K562 (cell line): ENCODE measurements around the gene TXLNA. TPM values are rescaled to one million over a fixed set of nuclear protein-coding genes. Genes with fewer than 3 reads are reported as not detected.

ENCODE experiments used
- ARHGAP35 ChIP-seq: fragments of 450-650 bp; IDR thresholded peaks from 2 replicates; pipeline ENCODE4 v1.6.1; 2018; ENCODE audit not compliant: partially characterized antibody
- ESRRB ChIP-seq: fragments of 250-450 bp; sonication (Bioruptor Pico); IDR thresholded peaks from 2 replicates; pipeline ENCODE4 v1.5.0; 2020; ENCODE audit warnings: mild to moderate bottlenecking, moderate library complexity, borderline replicate concordance
- NFIC ChIP-seq: fragments of 450-650 bp; IDR thresholded peaks from 2 replicates; pipeline ENCODE4 v1.6.1; 2017; ENCODE audit warnings: mild to moderate bottlenecking, inconsistent platforms
- PCBP2 ChIP-seq: fragments of 200-400 bp; formaldehyde crosslinking; IDR thresholded peaks from 2 replicates; pipeline ENCODE4 v1.6.1; 2018; ENCODE audit warnings: low read length, low read depth, mild to moderate bottlenecking, moderate library complexity; ENCODE audit not compliant: poor library complexity, severe bottlenecking
- RBM22 ChIP-seq: fragments of 200-400 bp; formaldehyde crosslinking; IDR thresholded peaks from 2 replicates; pipeline ENCODE4 v1.6.1; 2018; ENCODE audit warnings: low read length, low read depth; ENCODE audit not compliant: poor library complexity, severe bottlenecking
- SP1 ChIP-seq: sonication (generic); formaldehyde crosslinking; IDR thresholded peaks from 2 replicates; pipeline ENCODE4 v1.8.1; 2022; ENCODE audit warnings: mild to moderate bottlenecking, missing genetic modification reagents
- ZBTB40 ChIP-seq, 2 experiments: fragments of 450-650 bp in 1 of 2; sonication (generic) in 1 of 2; formaldehyde crosslinking in 1 of 2; IDR thresholded peaks; 2 replicates each; pipeline versions ENCODE4 v1.7.1 to v1.9.0; 2016 to 2022; ENCODE audit warnings: inconsistent platforms in 1 of 2, mild to moderate bottlenecking in 1 of 2, missing genetic modification reagents in 1 of 2
- ZFPM2 ChIP-seq: fragments of 250-450 bp; sonication (Bioruptor Pico); IDR thresholded peaks from 2 replicates; pipeline ENCODE4 v1.5.1; 2022; ENCODE audit warnings: mild to moderate bottlenecking
- ZNF212 ChIP-seq: fragments of 450-650 bp; formaldehyde crosslinking; IDR thresholded peaks from 2 replicates; pipeline ENCODE4 v1.4.0; 2020; ENCODE audit warnings: mild to moderate bottlenecking
- polyA plus RNA-seq, 8 experiments: library from polyadenylated mRNA; depleted of rRNA in 4 of 8; stranded (reverse) in 5 of 8; unstranded in 3 of 8; fragments of >200 nt; fragmentation: Nextera tagmentation in 2 of 8; fragmentation: Illumina TruSeq in 1 of 8; extraction: Ambion mirVana in 2 of 8; extraction: Trizol in 1 of 8; gene quantifications; 2 replicates each; pipeline versions ENCODE4 v1.2.1 to v1.2.3, GENCODE V29; 2011 to 2014; ENCODE audit warnings: inconsistent platforms in 1 of 8, missing spikeins in 1 of 8
- total RNA-seq, 7 experiments: library from RNA; depleted of rRNA in 6 of 7; stranded (reverse); fragments of >200 nt in 6 of 7; fragmentation: Illumina TruSeq in 2 of 7; extraction: Trizol in 2 of 7; gene quantifications; 2 replicates each; pipeline versions ENCODE4 v1.2.1 to v1.2.3, GENCODE V29; 2011 to 2021; ENCODE audit warnings: low replicate concordance in 1 of 7
- TF ChIP-seq, protein P1 (sequence below): fragments of 450-650 bp; IDR thresholded peaks from one replicate; pipeline ENCODE4 v1.6.1; 2018; ENCODE audit warnings: mild to moderate bottlenecking, moderate library complexity; ENCODE audit not compliant: partially characterized antibody
- TF ChIP-seq, protein P2 (sequence below): fragments of 450-650 bp; IDR thresholded peaks from 2 replicates; pipeline ENCODE4 v1.6.1; 2016; ENCODE audit warnings: antibody characterized with exemption

The TXLNA gene
- total and polyA plus RNA-seq, 9 of the 15 experiments (the other 6 are each of a cell fraction or from before 2014, with no cell fraction given): 9.2 to 54.5 (median 39.3) TPM

DNA sequence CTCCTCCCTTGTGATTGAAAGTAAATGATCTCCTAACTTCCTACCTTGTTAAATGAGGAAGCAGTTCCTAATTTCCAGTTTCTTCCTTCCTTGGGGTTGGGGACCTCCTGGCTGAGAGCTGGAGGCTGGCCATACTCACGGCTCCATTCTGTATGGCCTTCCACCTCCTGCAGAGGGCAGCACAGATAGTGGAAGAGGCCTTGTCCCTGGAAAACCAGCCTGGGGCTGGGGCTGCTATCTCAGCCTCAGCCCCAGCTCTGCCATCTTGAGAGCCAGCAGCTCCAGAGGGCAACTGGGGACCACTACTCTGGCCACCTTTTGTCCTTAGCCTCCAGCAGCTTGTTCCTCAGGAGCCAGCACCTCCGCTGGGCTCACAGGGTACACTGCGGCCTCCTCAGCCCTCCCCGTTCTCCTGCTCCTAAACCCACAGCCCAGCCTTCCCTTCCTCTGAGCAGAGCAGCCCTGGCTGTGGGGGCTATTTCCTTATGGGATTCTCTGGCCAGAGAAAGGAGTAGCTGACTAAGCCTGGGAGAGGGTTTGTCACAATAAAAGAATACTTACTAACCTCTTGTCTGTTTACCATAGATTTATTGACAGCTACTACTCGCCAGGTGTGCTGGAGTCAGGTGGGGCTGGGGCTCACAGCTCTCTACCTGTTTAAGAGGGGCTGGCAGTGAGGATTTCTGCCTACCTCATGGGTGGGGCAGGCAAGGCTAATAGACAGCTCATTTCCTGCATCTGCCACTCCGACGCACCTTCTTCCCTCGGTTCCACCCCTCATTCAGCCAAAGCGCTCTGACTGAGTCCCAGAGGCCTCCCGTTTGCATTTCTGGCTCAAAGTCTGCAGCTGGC is 36.4 kb downstream of the TXLNA start (continued):
- TF ChIP-seq ZBTB40 (IDR thresholded peaks at IDR 0.05) (no peak), ZBTB40 (CRISPR knock-in tag; IDR thresholded peaks at IDR 0.05) (no peak), RBM22 (no peak), ESRRB (CRISPR knock-in tag) (no peak), PCBP2 (no peak), SP1 (peak; percentile 48; the same call in 1 of the 2 replicates), NFIC (0 out of 2 replicates have a peak, but pooled peaks have one; percentile 27), ARHGAP35 (no peak), ZNF212 (no peak), ZFPM2 (CRISPR knock-in tag) (no peak)
- TF ChIP-seq, protein P1, sequence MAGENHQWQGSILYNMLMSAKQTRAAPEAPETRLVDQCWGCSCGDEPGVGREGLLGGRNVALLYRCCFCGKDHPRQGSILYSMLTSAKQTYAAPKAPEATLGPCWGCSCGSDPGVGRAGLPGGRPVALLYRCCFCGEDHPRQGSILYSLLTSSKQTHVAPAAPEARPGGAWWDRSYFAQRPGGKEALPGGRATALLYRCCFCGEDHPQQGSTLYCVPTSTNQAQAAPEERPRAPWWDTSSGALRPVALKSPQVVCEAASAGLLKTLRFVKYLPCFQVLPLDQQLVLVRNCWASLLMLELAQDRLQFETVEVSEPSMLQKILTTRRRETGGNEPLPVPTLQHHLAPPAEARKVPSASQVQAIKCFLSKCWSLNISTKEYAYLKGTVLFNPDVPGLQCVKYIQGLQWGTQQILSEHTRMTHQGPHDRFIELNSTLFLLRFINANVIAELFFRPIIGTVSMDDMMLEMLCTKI: no peak
- TF ChIP-seq, protein P2, sequence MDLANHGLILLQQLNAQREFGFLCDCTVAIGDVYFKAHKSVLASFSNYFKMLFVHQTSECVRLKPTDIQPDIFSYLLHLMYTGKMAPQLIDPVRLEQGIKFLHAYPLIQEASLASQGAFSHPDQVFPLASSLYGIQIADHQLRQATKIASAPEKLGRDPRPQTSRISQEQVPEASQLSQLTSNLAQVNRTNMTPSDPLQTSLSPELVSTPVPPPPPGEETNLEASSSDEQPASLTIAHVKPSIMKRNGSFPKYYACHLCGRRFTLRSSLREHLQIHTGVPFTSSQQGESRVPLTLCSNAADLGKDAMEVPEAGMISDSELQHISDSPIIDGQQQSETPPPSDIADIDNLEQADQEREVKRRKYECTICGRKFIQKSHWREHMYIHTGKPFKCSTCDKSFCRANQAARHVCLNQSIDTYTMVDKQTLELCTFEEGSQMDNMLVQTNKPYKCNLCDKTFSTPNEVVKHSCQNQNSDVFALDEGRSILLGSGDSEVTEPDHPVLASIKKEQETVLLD: no peak
